Keratinocyte (primary cell): Measurements from ENCODE around the gene TIMP2.

ENCODE experiments used
- CTCF ChIP-seq, 3 experiments: IDR thresholded peaks in 1 of 3; conservative IDR thresholded peaks in 1 of 3; optimal IDR thresholded peaks in 1 of 3; 2 replicates in 2 of 3; 3 replicates in 1 of 3; pipeline versions ENCODE3 to v1.5.1; 2011; ENCODE audit warnings: low read length in 3 of 3, mild to moderate bottlenecking in 3 of 3, moderate library complexity in 2 of 3, control low read depth in 1 of 3, inconsistent platforms in 1 of 3; ENCODE audit not compliant: insufficient read depth in 2 of 3; ENCODE audit errors: extremely low read depth in 1 of 3
- EZH2 ChIP-seq: IDR thresholded peaks from one replicate; pipeline ENCODE4 v1.6.1; 2012; ENCODE audit warnings: inconsistent platforms, mild to moderate bottlenecking, low read length, moderate library complexity

- TF ChIP-seq CTCF (optimal IDR thresholded peaks at IDR 0.05 in 1 of 3, IDR thresholded peaks at IDR 0.05 in 1 of 3, conservative IDR thresholded peaks at IDR 0.05 in 1 of 3; ENCODE audit: extremely low read depth in 1 of 3, insufficient read depth in 2 of 3, low read length in 3 of 3): no peak
- no peak for TF ChIP-seq EZH2
These were observed 9.7 kb upstream of the TIMP2 start for GRCh38 chr17:78934681-78935418.
